Spleen (tissue), 11 donors: ENCODE results near the gene DYRK1B. TPM values are rescaled to one million over a fixed set of nuclear protein-coding genes. Genes with fewer than 3 reads are reported as not detected.

Experiments used
- DNase-seq: peaks from one replicate; pipeline ENCODE4 v3.0.0-alpha.2; 2020
- H3K27ac ChIP-seq, 8 donors: fragments of 200-600 bp; sonication (generic) in 7 of 8; 1 replicate in 4 of 8; 2 replicates in 4 of 8; pipeline versions ENCODE4 v1.5.0 to v1.8.0; 2016 to 2021; ENCODE audit warnings: inconsistent platforms in 4 of 8, mild to moderate bottlenecking in 4 of 8, moderate library complexity in 1 of 8
- H3K27me3 ChIP-seq, 7 donors: fragments of 200-600 bp; sonication (generic) in 6 of 7; replicated peaks in 1 of 7; 1 replicate in 4 of 7; 2 replicates in 3 of 7; pipeline versions ENCODE4 v1.5.0 to v1.8.0; 2016 to 2021; ENCODE audit warnings: inconsistent platforms in 3 of 7, mild to moderate bottlenecking in 1 of 7
- H3K36me3 ChIP-seq, 6 donors: fragments of 200-600 bp; sonication (generic) in 5 of 6; 1 replicate in 4 of 6; 2 replicates in 2 of 6; pipeline versions ENCODE4 v1.5.0 to v1.8.0; 2016 to 2021; ENCODE audit warnings: inconsistent platforms in 2 of 6
- H3K4me1 ChIP-seq, 6 donors: fragments of 200-600 bp; sonication (generic) in 5 of 6; 1 replicate in 3 of 6; 2 replicates in 3 of 6; pipeline versions ENCODE4 v1.5.0 to v1.8.0; 2016 to 2021; ENCODE audit warnings: inconsistent platforms in 3 of 6
- H3K4me3 ChIP-seq, 8 donors: fragments of 200-600 bp; sonication (generic) in 7 of 8; 1 replicate in 4 of 8; 2 replicates in 4 of 8; pipeline versions ENCODE4 v1.5.0 to v1.8.0; 2016 to 2021; ENCODE audit warnings: inconsistent platforms in 4 of 8, mild to moderate bottlenecking in 4 of 8, moderate library complexity in 2 of 8
- H3K9me3 ChIP-seq, 8 donors: fragments of 200-600 bp; sonication (generic) in 7 of 8; 1 replicate in 4 of 8; 2 replicates in 4 of 8; pipeline versions ENCODE4 v1.5.0 to v1.8.0; 2016 to 2021; ENCODE audit warnings: inconsistent platforms in 4 of 8
- CTCF ChIP-seq, 11 experiments: fragments of 200-600 bp in 7 of 11; fragments of 450-650 bp in 4 of 11; sonication (generic) in 4 of 11; IDR thresholded peaks in 8 of 11; conservative IDR thresholded peaks in 3 of 11; 1 replicate in 7 of 11; 2 replicates in 4 of 11; pipeline versions ENCODE4 v1.4.0 to v1.8.0; 2016 to 2021; ENCODE audit warnings: antibody characterized with exemption in 11 of 11, inconsistent platforms in 4 of 11, mild to moderate bottlenecking in 1 of 11
- POLR2A ChIP-seq, 3 donors: fragments of 450-650 bp; IDR thresholded peaks; one replicate each; pipeline ENCODE4 v1.5.1; 2017; ENCODE audit warnings: antibody characterized with exemption in 3 of 3, mild to moderate bottlenecking in 1 of 3
- POLR2AphosphoS5 ChIP-seq, 3 donors: sonication (generic); formaldehyde crosslinking; IDR thresholded peaks; one replicate each; pipeline ENCODE4 v1.5.1; 2017; ENCODE audit warnings: antibody characterized with exemption in 3 of 3
- WGBS, 5 donors: extraction: QIAGEN DNeasy Blood & Tissue Kit in 3 of 5; methylation state at CpG; one replicate each; pipeline versions ENCODE4 v1.1.5 to v1.1.7; 2013 to 2018; 5-methylcytosine and 5-hydroxymethylcytosine counted together
- intact Hi-C: fragments of 100-400 bp; cut with DNase I; formaldehyde crosslinking; loops from one replicate; pipeline ENCODE4 v1.15.0; 2023; ENCODE audit warnings: low total_unique reads
- polyA plus RNA-seq, 3 donors: library from polyadenylated mRNA; stranded (reverse); fragments of 200-250 nt; gene quantifications; one replicate each; pipeline ENCODE4 v1.2.1, GENCODE V29; 2013
- total RNA-seq, 7 donors: library from RNA; depleted of rRNA in 3 of 7; stranded (reverse); fragments of >200 nt in 3 of 7; fragmentation: NEBNext Ultra II Directional in 4 of 7; extraction: Animal tissue kit (Norgen Biotek cat#: 25700) in 4 of 7; gene quantifications; one replicate each; pipeline versions ENCODE4 v1.1.0 to v1.2.1, GENCODE V29; 2016 to 2021
- donor health status: healthy with polysubstance abuse.
- donor health status: DM: no; HTN: no; CAD: no; lungs with moderate emphysema.
- donor health status: DM: no; HTN: no; CAD: no.
- donor health status: Bipolar disorder and iron deficiency.
- donor health status: healthy.
- donor health status: DM: no; HTN: no; CAD: no.
- donor health status: DM: yes; HTN: yes; CAD: no.

Gene DYRK1B
- total and polyA plus RNA-seq, 10 donors, result 11.2 to 32.7 (median 18.5) TPM

GRCh38 chr19:39873385-39873784 lies 39.4 kb upstream of the DYRK1B start:
- 90 to 97% (median 94%) methylated on average over 7 to 20 of the region's 20 CpGs for WGBS, 5 donors
- Histone ChIP-seq H3K27ac (no peak overlapping the region), H3K27me3 (peaks cover 0 to 4% (median 0%) of the 10 kb centered on the region in 7 donors), H3K4me3 (no peak overlapping the region), H3K4me1 (no peaks in the 10 kb centered on the region), H3K9me3 (no peaks in the 10 kb centered on the region), H3K36me3 (peaks cover 0 to 20% (median 0%) of the 10 kb centered on the region in 6 donors)
- no peak for TF ChIP-seq POLR2AphosphoS5 (IDR thresholded peaks at IDR 0.05)
- TF ChIP-seq POLR2A (IDR thresholded peaks at IDR 0.05), result no peak
- no peak for TF ChIP-seq CTCF (IDR thresholded peaks at IDR 0.05 in 8 of 11, conservative IDR thresholded peaks at IDR 0.05 in 3 of 11)
- intact Hi-C loops, result no loop called here
- no peak for DNase-seq

- no peaks in the 10 kb centered on the region for H3K9me3 ChIP-seq
- peaks cover 0 to 4% (median 0%) of the 10 kb centered on the region in 7 donors for H3K27me3 ChIP-seq
- no peak overlapping the region for H3K4me3 ChIP-seq
- TF ChIP-seq CTCF (IDR thresholded peaks at IDR 0.05 in 8 of 11, conservative IDR thresholded peaks at IDR 0.05 in 3 of 11), result no peak
- no peak for TF ChIP-seq POLR2AphosphoS5 (IDR thresholded peaks at IDR 0.05)
- TF ChIP-seq POLR2A (IDR thresholded peaks at IDR 0.05), result no peak
- DNase-seq, result no peak
- no peak overlapping the region for H3K27ac ChIP-seq
- no peaks in the 10 kb centered on the region for H3K4me1 ChIP-seq
- intact Hi-C loops, result no loop called here
- H3K36me3 ChIP-seq, result peaks cover 0 to 25% (median 0%) of the 10 kb centered on the region in 6 donors
- WGBS, 5 donors, result 88 to 92% (median 88%) methylated on average over 23 to 47 of the region's 47 CpGs
Observed at GRCh38 chr19:39871886-39872866, 38.2 kb upstream of the DYRK1B start.

DNA sequence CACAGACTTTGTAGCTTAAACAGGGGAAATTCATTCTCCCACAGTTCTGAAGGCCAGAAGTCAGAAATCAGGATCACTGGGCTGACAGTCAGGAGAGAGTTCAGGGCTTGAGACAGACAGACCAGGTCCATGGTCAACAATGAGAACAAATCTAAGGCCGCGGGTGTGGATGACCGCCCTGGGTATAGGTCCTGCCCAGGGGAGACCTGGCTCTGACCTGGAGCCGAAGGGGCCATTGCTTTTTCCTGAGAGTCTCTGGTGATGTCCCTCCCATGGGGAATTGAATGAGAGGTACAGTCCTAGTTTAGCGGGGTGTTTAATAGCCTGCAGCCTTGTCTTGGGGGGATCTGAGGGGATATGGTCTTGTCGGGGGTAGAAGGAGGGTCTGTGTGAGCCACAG lies 37.4 kb upstream of the DYRK1B start:
- Histone ChIP-seq H3K4me3 (no peak overlapping the region), H3K4me1 (no peaks in the 10 kb centered on the region), H3K9me3 (no peaks in the 10 kb centered on the region), H3K36me3 (peaks cover 0 to 33% (median 0%) of the 10 kb centered on the region in 6 donors), H3K27ac (no peak overlapping the region), H3K27me3 (peaks cover 0 to 4% (median 0%) of the 10 kb centered on the region in 7 donors)
- TF ChIP-seq POLR2AphosphoS5 (IDR thresholded peaks at IDR 0.05), result no peak
- no peak for TF ChIP-seq CTCF (IDR thresholded peaks at IDR 0.05 in 8 of 11, conservative IDR thresholded peaks at IDR 0.05 in 3 of 11)
- TF ChIP-seq POLR2A (IDR thresholded peaks at IDR 0.05), result no peak
- intact Hi-C loops, result no loop called here
- 90 to 97% (median 93%) methylated on average over 3 to 6 of the region's 6 CpGs for WGBS, 5 donors
- DNase-seq, result no peak
